Measurements from ENCODE around the gene PHOX2B. TPM values are rescaled to one million over a fixed set of nuclear protein-coding genes. Genes with fewer than 3 reads are reported as not detected.
"Not testable (repeated sequence)": the region's sequence is repeated elsewhere in the genome, so short reads cannot be mapped to it uniquely, and the experiment has no call there.

Gene PHOX2B
- total RNA-seq, 4 donors from 2014 or later: not detected

DNA sequence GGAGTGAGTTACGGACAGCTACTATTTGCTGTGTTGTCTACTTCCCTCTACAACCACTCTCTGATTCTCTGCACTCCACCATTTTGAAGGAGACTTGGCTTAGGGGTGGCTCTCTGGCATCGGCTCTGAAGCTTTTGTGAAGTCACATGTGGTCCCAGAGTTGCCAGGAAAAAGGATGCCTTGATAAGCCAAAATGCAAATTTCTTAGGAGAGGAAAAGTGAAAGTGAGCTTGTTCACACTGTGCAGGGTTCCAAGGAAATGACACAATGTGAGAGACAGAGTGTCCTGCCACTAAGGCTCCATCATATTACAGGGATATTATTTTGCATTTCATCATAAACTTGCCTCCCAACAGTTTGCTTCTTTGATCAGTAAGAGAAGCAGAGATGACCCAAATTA lies 7.2 kb downstream of the PHOX2B start:
- DNase-seq (no peak), ATAC-seq (no peak)
- Histone ChIP-seq H3K27ac (no peak overlapping the region), H3K4me1 (no peaks in the 10 kb centered on the region), H3K36me3 (no peaks in the 10 kb centered on the region), H3K9me3 (no peaks in the 10 kb centered on the region), H3K27me3 (peaks cover 33 to 41% (median 34%) of the 10 kb centered on the region in 3 donors), H3K4me3 (no peak overlapping the region)
- TF ChIP-seq CTCF (IDR thresholded peaks at IDR 0.05 in 4 of 5, conservative IDR thresholded peaks at IDR 0.05 in 1 of 5) (no peak), POLR2A (IDR thresholded peaks at IDR 0.05) (no peak)
- intact Hi-C loops (cut with DNase I; ENCODE audit: low total_unique reads): no loop called here
- in situ Hi-C loops (cut with MboI; ENCODE audit: low sequenced_read_pairs in 4 of 4): no loop called here

GRCh38 chr4:41737491-41737890 lies 11.0 kb downstream of the PHOX2B start:
- not testable (repeated sequence) for ATAC-seq

DNA sequence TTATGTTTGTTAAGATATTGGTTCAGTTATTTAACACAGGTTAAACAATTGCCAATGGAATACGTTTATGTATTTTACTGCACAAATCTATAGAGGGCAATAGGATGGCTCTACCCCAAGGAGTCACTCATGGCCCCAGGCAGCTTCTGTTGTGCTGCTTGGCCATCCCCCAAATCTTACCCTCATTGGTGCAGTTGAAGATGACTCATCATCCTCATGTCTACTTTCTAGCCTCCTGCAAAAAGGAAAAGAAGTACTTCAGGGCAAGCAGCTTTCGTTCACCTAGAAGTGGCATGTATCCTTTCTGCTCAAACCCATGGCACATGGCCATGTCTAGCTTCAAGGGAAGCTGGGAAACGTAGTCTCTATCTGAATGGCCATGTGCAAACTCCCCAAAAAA lies 14.2 kb downstream of the PHOX2B start:
- no peak overlapping the region for H3K4me3 ChIP-seq
- H3K36me3 ChIP-seq: no peaks in the 10 kb centered on the region
- DNase-seq (no peak), ATAC-seq (no peak)
- peaks cover 0 to 14% (median 12%) of the 10 kb centered on the region in 3 donors for H3K27me3 ChIP-seq
- no peaks in the 10 kb centered on the region for H3K4me1 ChIP-seq
- no peaks in the 10 kb centered on the region for H3K9me3 ChIP-seq
- in situ Hi-C loops (cut with MboI; ENCODE audit: low sequenced_read_pairs in 4 of 4) (no loop called here), intact Hi-C loops (cut with DNase I; ENCODE audit: low total_unique reads) (no loop called here)
- TF ChIP-seq POLR2A (IDR thresholded peaks at IDR 0.05) (no peak), CTCF (IDR thresholded peaks at IDR 0.05 in 4 of 5, conservative IDR thresholded peaks at IDR 0.05 in 1 of 5) (no peak)
- no peak overlapping the region for H3K27ac ChIP-seq

More at GRCh38 chr4:41737491-41737890, 11.0 kb downstream of the PHOX2B start:
- H3K27ac ChIP-seq; DNase-seq; intact Hi-C loops (cut with DNase I; ENCODE audit: low total_unique reads); H3K4me1 ChIP-seq; in situ Hi-C loops (cut with MboI; ENCODE audit: low sequenced_read_pairs in 4 of 4); H3K36me3 ChIP-seq; H3K4me3 ChIP-seq; H3K9me3 ChIP-seq: not testable (repeated sequence)
- H3K27me3 ChIP-seq: peaks cover 0 to 14% (median 12%) of the 10 kb centered on the region in 3 donors

- Histone ChIP-seq H3K4me1 (no peaks in the 10 kb centered on the region), H3K27ac (no peak overlapping the region), H3K4me3 (no peak overlapping the region), H3K27me3 (peaks cover 0 to 11% (median 8%) of the 10 kb centered on the region in 3 donors), H3K36me3 (no peaks in the 10 kb centered on the region), H3K9me3 (no peaks in the 10 kb centered on the region)
- no peak for ATAC-seq
- intact Hi-C loops (cut with DNase I; ENCODE audit: low total_unique reads) (no loop called here), in situ Hi-C loops (cut with MboI; ENCODE audit: low sequenced_read_pairs in 4 of 4) (no loop called here)
- DNase-seq: no peak
- no peak for TF ChIP-seq POLR2A (IDR thresholded peaks at IDR 0.05)
- no peak for TF ChIP-seq CTCF (IDR thresholded peaks at IDR 0.05 in 4 of 5, conservative IDR thresholded peaks at IDR 0.05 in 1 of 5)
Measured at GRCh38 chr4:41731569-41732126, 16.9 kb downstream of the PHOX2B start.

GRCh38 chr4:41728573-41728913 lies 20.0 kb downstream of the PHOX2B start:
- ATAC-seq: no peak
- in situ Hi-C loops (cut with MboI; ENCODE audit: low sequenced_read_pairs in 4 of 4) (no loop called here), intact Hi-C loops (cut with DNase I; ENCODE audit: low total_unique reads) (no loop called here)
- Histone ChIP-seq H3K9me3 (no peaks in the 10 kb centered on the region), H3K36me3 (no peaks in the 10 kb centered on the region), H3K4me3 (no peak overlapping the region), H3K27ac (no peak overlapping the region), H3K27me3 (peaks cover 0 to 21% (median 4%) of the 10 kb centered on the region in 3 donors), H3K4me1 (no peaks in the 10 kb centered on the region)
- DNase-seq: no peak
- TF ChIP-seq CTCF (IDR thresholded peaks at IDR 0.05 in 4 of 5, conservative IDR thresholded peaks at IDR 0.05 in 1 of 5): no peak
- TF ChIP-seq POLR2A (IDR thresholded peaks at IDR 0.05): no peak
